K562 (cell line): ENCODE results near the gene TMSB10. TPM values are rescaled to one million over a fixed set of nuclear protein-coding genes. Genes with fewer than 3 reads are reported as not detected.
A peak's percentile ranks its signal among the peaks of the same experiment; 100 is the strongest.

ENCODE experiments used
- E2F3 ChIP-seq: fragments of 250-450 bp; sonication (Bioruptor Pico); IDR thresholded peaks from 2 replicates; pipeline ENCODE4 v1.4.0; 2020; ENCODE audit warnings: mild to moderate bottlenecking
- HMG20A ChIP-seq: fragments of 450-650 bp; formaldehyde crosslinking; conservative IDR thresholded peaks from 2 replicates; pipeline ENCODE4 v1.4.0; 2020; ENCODE audit warnings: mild to moderate bottlenecking, mixed read lengths
- HMGN3 ChIP-seq: IDR thresholded peaks from 2 replicates; pipeline ENCODE4 v1.6.1; 2011; ENCODE audit warnings: borderline replicate concordance, low read depth, mild to moderate bottlenecking, mixed read lengths, low read length; ENCODE audit not compliant: insufficient read length; ENCODE audit errors: extremely low read depth
- HNRNPUL1 ChIP-seq: fragments of 200-400 bp; formaldehyde crosslinking; IDR thresholded peaks from 2 replicates; pipeline ENCODE4 v1.6.1; 2017; ENCODE audit warnings: low read length
- HSF4 ChIP-seq: fragments of 250-450 bp; sonication (Bioruptor Pico); IDR thresholded peaks from 2 replicates; pipeline ENCODE4 v2.1.2; 2022; ENCODE audit warnings: mild to moderate bottlenecking, moderate library complexity, borderline replicate concordance
- MITF ChIP-seq: IDR thresholded peaks from 2 replicates; pipeline ENCODE4 v1.6.1; 2014; ENCODE audit warnings: antibody characterized with exemption
- MYBL2 ChIP-seq, 2 experiments: fragments of 450-650 bp in 1 of 2; sonication (generic) in 1 of 2; formaldehyde crosslinking in 1 of 2; IDR thresholded peaks; 2 replicates each; pipeline versions ENCODE4 v1.6.1 to v1.8.1; 2017 to 2022; ENCODE audit warnings: borderline replicate concordance in 1 of 2, inconsistent platforms in 1 of 2, low read depth in 1 of 2, mild to moderate bottlenecking in 1 of 2, missing genetic modification reagents in 1 of 2, moderate library complexity in 1 of 2
- NFIX ChIP-seq: fragments of 250-450 bp; sonication (Bioruptor Pico); IDR thresholded peaks from 2 replicates; pipeline ENCODE4 v1.4.0; 2020; ENCODE audit warnings: low read depth, mild to moderate bottlenecking, moderate library complexity
- NFRKB ChIP-seq: fragments of 450-650 bp; IDR thresholded peaks from 2 replicates; pipeline ENCODE4 v1.6.1; 2016; ENCODE audit warnings: low read depth
- POLR2A ChIP-seq: fragments of 450-650 bp; conservative IDR thresholded peaks from 2 replicates; pipeline ENCODE4 v1.6.1; 2016
- RCOR1 ChIP-seq, 2 experiments: IDR thresholded peaks; 2 replicates each; pipeline ENCODE4 v1.6.1; 2012; ENCODE audit warnings: low read depth in 2 of 2, low read length in 2 of 2, borderline replicate concordance in 1 of 2, improper control_type of control experiment in 1 of 2
- RNF2 ChIP-seq: sonication (generic); IDR thresholded peaks from 2 replicates; pipeline ENCODE4 v1.6.1; 2016
- SAP30 ChIP-seq: fragments of 200-600 bp; sonication (generic); IDR thresholded peaks from 2 replicates; pipeline ENCODE4 v1.6.1; 2012; ENCODE audit warnings: borderline replicate concordance, low read depth, mild to moderate bottlenecking, moderate library complexity, low read length, control low read depth, inconsistent platforms; ENCODE audit not compliant: insufficient read depth, poor library complexity, severe bottlenecking
- SIN3A ChIP-seq, 2 experiments: fragments of 150-350 bp in 1 of 2; IDR thresholded peaks; 2 replicates each; pipeline ENCODE4 v1.6.1; 2011 to 2016; ENCODE audit warnings: borderline replicate concordance in 2 of 2, low read depth in 2 of 2, low read length in 2 of 2, mild to moderate bottlenecking in 2 of 2, moderate library complexity in 2 of 2; ENCODE audit not compliant: control insufficient read depth in 1 of 2
- SP2 ChIP-seq: IDR thresholded peaks from 2 replicates; pipeline ENCODE4 v1.6.1; 2011; ENCODE audit warnings: mild to moderate bottlenecking, low read depth, low read length, moderate library complexity; ENCODE audit not compliant: poor library complexity, severe bottlenecking; ENCODE audit errors: extremely low read depth
- TAF1 ChIP-seq: IDR thresholded peaks from 2 replicates; pipeline ENCODE4 v1.6.1; 2011; ENCODE audit warnings: mild to moderate bottlenecking, low read length, moderate library complexity; ENCODE audit not compliant: insufficient read depth, control insufficient read depth, severe bottlenecking; ENCODE audit errors: extremely low read depth
- ZBTB11 ChIP-seq, 3 experiments: fragments of 200-800 bp in 1 of 3; fragments of 250-450 bp in 1 of 3; fragments of 450-650 bp in 1 of 3; sonication (Bioruptor Pico) in 1 of 3; sonication (Bioruptor generic) in 1 of 3; formaldehyde crosslinking in 1 of 3; IDR thresholded peaks; 2 replicates each; pipeline versions ENCODE4 v1.6.1 to v1.8.0; 2016 to 2022; ENCODE audit warnings: mild to moderate bottlenecking in 2 of 3, missing genetic modification characterization in 2 of 3, missing compliant biosample characterization in 1 of 3, moderate library complexity in 1 of 3
- ZNF212 ChIP-seq: fragments of 450-650 bp; formaldehyde crosslinking; IDR thresholded peaks from 2 replicates; pipeline ENCODE4 v1.4.0; 2020; ENCODE audit warnings: mild to moderate bottlenecking
- ZNF316 ChIP-seq: fragments of 450-650 bp; IDR thresholded peaks from 2 replicates; pipeline ENCODE4 v1.6.1; 2016
- ZNF354B ChIP-seq: fragments of 250-450 bp; sonication (Bioruptor Pico); IDR thresholded peaks from 2 replicates; pipeline ENCODE4 v1.4.0; 2020
- polyA plus RNA-seq, 8 experiments: library from polyadenylated mRNA; depleted of rRNA in 4 of 8; stranded (reverse) in 5 of 8; unstranded in 3 of 8; fragments of >200 nt; fragmentation: Nextera tagmentation in 2 of 8; fragmentation: Illumina TruSeq in 1 of 8; extraction: Ambion mirVana in 2 of 8; extraction: Trizol in 1 of 8; gene quantifications; 2 replicates each; pipeline versions ENCODE4 v1.2.1 to v1.2.3, GENCODE V29; 2011 to 2014; ENCODE audit warnings: inconsistent platforms in 1 of 8, missing spikeins in 1 of 8
- total RNA-seq, 7 experiments: library from RNA; depleted of rRNA in 6 of 7; stranded (reverse); fragments of >200 nt in 6 of 7; fragmentation: Illumina TruSeq in 2 of 7; extraction: Trizol in 2 of 7; gene quantifications; 2 replicates each; pipeline versions ENCODE4 v1.2.1 to v1.2.3, GENCODE V29; 2011 to 2021; ENCODE audit warnings: low replicate concordance in 1 of 7

The TMSB10 gene
- total and polyA plus RNA-seq, 9 of the 15 experiments (the other 6 are each of a cell fraction or from before 2014, with no cell fraction given) = 382 to 2,226 (median 959) TPM

GRCh38 chr2:84905181-84906107 is at the start of gene TMSB10 (continued):
- TF ChIP-seq NFRKB (peak; percentile 38; the same call in 1 of the 2 replicates), ZBTB11 (CRISPR knock-in tag; IDR thresholded peaks at IDR 0.05) (no peak), ZNF212 (CRISPR knock-in tag) (no peak), POLR2A (peak; percentile 92), NFIX (CRISPR knock-in tag) (no peak), ZNF316 (no peak), MYBL2 (IDR thresholded peaks at IDR 0.05; ENCODE audit: low read depth) (no peak), MYBL2 (CRISPR knock-in tag; IDR thresholded peaks at IDR 0.05; ENCODE audit: borderline replicate concordance) (no peak), SIN3A (IDR thresholded peaks at IDR 0.05; ENCODE audit: borderline replicate concordance in 2 of 2, control insufficient read depth in 1 of 2, low read depth in 2 of 2, low read length in 2 of 2) (peak in 1 of 2 experiments; percentile 72; a peak in 3 of 4 replicates), SAP30 (peak; percentile 42), MITF (no peak), SP2 (no peak), TAF1 (peak; percentile 85), RCOR1 (IDR thresholded peaks at IDR 0.05; ENCODE audit: borderline replicate concordance in 1 of 2, low read depth in 2 of 2, low read length in 2 of 2) (peak in 1 of 2 experiments; percentile 32; a peak in 1 of 4 replicates), HMGN3 (peak; percentile 40), HNRNPUL1 (no peak), HSF4 (CRISPR knock-in tag) (no peak), HMG20A (no peak), ZNF354B (CRISPR knock-in tag) (no peak), E2F3 (CRISPR knock-in tag) (no peak), RNF2 (peak; percentile 18; the same call in 1 of the 2 replicates)
